Lower leg skin (tissue), 3 donors: ENCODE data around the gene ABCC9.

Experiments
- POLR2A ChIP-seq, 2 donors: fragments of 450-650 bp; IDR thresholded peaks; one replicate each; pipeline ENCODE4 v1.6.1; 2016 to 2017; ENCODE audit warnings: antibody characterized with exemption in 2 of 2, mild to moderate bottlenecking in 1 of 2, moderate library complexity in 1 of 2
- TF ChIP-seq, protein P1 (sequence below), 3 donors: fragments of 450-650 bp; IDR thresholded peaks; one replicate each; pipeline ENCODE4 v1.5.1; 2016; ENCODE audit warnings: antibody characterized with exemption in 3 of 3, mild to moderate bottlenecking in 3 of 3, moderate library complexity in 2 of 3

DNA sequence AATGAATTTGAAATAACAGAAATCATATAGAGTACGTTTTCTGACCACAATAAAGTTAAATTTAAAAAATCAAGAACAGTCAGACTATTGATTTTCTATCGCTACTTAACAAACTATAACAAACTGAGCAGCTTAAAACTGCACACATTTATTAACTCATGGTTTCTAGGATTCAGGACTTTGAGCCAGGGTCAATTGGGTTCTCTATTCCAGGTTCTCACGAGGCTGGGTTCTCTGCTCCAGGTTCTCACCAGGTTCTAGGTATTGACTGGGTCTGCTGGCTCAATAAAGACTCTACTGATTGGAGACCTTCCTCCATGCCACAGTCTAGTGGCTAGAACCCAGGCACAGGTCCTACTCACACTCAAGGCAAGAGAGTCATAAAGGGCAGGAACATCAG lies 22.8 kb downstream of the ABCC9 start:
- no peak for TF ChIP-seq POLR2A (IDR thresholded peaks at IDR 0.05)
- TF ChIP-seq, protein P1, sequence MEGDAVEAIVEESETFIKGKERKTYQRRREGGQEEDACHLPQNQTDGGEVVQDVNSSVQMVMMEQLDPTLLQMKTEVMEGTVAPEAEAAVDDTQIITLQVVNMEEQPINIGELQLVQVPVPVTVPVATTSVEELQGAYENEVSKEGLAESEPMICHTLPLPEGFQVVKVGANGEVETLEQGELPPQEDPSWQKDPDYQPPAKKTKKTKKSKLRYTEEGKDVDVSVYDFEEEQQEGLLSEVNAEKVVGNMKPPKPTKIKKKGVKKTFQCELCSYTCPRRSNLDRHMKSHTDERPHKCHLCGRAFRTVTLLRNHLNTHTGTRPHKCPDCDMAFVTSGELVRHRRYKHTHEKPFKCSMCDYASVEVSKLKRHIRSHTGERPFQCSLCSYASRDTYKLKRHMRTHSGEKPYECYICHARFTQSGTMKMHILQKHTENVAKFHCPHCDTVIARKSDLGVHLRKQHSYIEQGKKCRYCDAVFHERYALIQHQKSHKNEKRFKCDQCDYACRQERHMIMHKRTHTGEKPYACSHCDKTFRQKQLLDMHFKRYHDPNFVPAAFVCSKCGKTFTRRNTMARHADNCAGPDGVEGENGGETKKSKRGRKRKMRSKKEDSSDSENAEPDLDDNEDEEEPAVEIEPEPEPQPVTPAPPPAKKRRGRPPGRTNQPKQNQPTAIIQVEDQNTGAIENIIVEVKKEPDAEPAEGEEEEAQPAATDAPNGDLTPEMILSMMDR (IDR thresholded peaks at IDR 0.05), result no peak
